AG04450 (cell line): ENCODE results near the gene LPIN1. TPM values are rescaled to one million over a fixed set of nuclear protein-coding genes. Genes with fewer than 3 reads are reported as not detected.

ENCODE experiments used
- CTCF ChIA-PET: fragments of 300-600, 350-600 bp; formaldehyde crosslinking; extraction: SDS; loops from one replicate; lab custom pipeline; 2022; ENCODE audit warnings: antibody characterized with exemption, inconsistent platforms; lab: Charles Lee
- POLR2A ChIA-PET: fragments of 350-600 bp; formaldehyde crosslinking; extraction: SDS; loops from one replicate; lab custom pipeline; 2021; ENCODE audit warnings: antibody characterized with exemption, inconsistent platforms; lab: Yijun Ruan, JAX
- DNase-seq: peaks from one replicate; pipeline ENCODE4 v3.0.0-alpha.2; 2011; ENCODE audit warnings: low read depth, low spot score
- H3K27ac ChIP-seq: one replicate; pipeline ENCODE4 v1.5.1; 2012; ENCODE audit warnings: low read depth, low read length, control low read depth
- H3K27me3 ChIP-seq: one replicate; pipeline ENCODE4 v1.6.0; 2012; ENCODE audit warnings: low read length; ENCODE audit not compliant: control insufficient read depth, insufficient read depth
- H3K4me3 ChIP-seq: 2 replicates; pipeline ENCODE4 v1.5.1; 2011; ENCODE audit warnings: mild to moderate bottlenecking, low read depth, low read length, control low read depth
- H3K9me3 ChIP-seq: 2 replicates; pipeline ENCODE4 v1.5.1; 2012; ENCODE audit warnings: low read length; ENCODE audit not compliant: control insufficient read depth, insufficient read depth
- polyA plus RNA-seq: library from polyadenylated mRNA; depleted of rRNA; stranded (reverse); fragments of >200 nt; gene quantifications from 2 replicates; pipeline ENCODE4 v1.2.3, GENCODE V29; 2011
- TF ChIP-seq, protein P1 (sequence below): IDR thresholded peaks from 2 replicates; pipeline ENCODE4 v1.5.1; 2011; ENCODE audit warnings: low read depth, low read length, control low read depth, inconsistent platforms

Gene LPIN1
- polyA plus RNA-seq, 1 experiment = 40.5 TPM

DNA sequence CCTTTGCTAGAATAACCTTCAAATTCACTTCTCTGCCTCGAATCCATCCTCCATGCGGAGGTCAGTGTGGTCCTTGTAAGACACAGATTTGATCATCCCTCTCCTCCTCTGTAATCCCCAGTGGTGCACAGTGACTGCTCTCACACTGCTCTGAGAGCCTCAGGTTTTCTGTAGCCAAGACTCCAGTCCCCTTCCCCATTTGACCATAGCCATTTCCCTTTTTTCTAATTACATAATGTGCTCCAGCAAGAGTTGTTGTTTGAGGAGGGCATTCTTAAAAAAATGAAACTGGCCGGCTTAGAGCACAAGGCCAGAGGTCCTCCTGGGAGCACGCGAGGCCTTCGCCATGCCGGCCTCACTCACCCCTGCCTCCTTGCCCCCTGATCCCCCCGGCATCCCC, 34.7 kb upstream of the LPIN1 start:
- no peaks in the 10 kb centered on the region; the same call in 1 of the 2 replicates for H3K9me3 ChIP-seq
- H3K4me3 ChIP-seq = no peak overlapping the region
- ChIA-PET CTCF (interaction anchor here (1.0 to 5.5 kb wide), 3 partner anchors 19 to 24 kb away, joined by 4 to 30 read pairs (median 11); no protein-coding TSS in a partner anchor), POLR2A (no interaction called here)
- TF ChIP-seq, protein P1, sequence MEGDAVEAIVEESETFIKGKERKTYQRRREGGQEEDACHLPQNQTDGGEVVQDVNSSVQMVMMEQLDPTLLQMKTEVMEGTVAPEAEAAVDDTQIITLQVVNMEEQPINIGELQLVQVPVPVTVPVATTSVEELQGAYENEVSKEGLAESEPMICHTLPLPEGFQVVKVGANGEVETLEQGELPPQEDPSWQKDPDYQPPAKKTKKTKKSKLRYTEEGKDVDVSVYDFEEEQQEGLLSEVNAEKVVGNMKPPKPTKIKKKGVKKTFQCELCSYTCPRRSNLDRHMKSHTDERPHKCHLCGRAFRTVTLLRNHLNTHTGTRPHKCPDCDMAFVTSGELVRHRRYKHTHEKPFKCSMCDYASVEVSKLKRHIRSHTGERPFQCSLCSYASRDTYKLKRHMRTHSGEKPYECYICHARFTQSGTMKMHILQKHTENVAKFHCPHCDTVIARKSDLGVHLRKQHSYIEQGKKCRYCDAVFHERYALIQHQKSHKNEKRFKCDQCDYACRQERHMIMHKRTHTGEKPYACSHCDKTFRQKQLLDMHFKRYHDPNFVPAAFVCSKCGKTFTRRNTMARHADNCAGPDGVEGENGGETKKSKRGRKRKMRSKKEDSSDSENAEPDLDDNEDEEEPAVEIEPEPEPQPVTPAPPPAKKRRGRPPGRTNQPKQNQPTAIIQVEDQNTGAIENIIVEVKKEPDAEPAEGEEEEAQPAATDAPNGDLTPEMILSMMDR = no peak
- H3K27me3 ChIP-seq = no peaks in the 10 kb centered on the region
- no peak for DNase-seq
- H3K27ac ChIP-seq = no peak overlapping the region

DNA sequence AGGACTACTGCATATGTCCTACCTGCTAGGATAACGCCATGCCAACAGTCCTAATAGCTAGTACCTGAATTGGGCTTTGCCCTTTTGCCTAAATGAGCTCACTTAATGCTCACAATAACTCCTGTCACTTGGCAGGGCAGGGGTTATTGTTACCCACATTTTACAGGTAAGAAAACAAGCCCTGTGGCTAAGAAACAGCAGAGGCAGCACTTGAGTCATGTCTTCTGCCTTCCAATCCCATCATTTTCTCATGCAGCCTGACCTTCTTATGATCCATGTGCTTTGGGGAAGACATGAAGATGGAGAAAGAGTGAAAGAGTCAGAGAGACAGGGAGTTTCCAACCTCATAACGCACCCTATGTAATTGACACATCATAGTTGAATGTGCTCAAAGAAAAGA, 33.6 kb upstream of the LPIN1 start:
- POLR2A ChIA-PET = no interaction called here
- DNase-seq = no peak
- no peak overlapping the region for H3K27ac ChIP-seq
- H3K9me3 ChIP-seq = no peaks in the 10 kb centered on the region; the same call in 1 of the 2 replicates
- TF ChIP-seq, protein P1 = no peak
- CTCF ChIA-PET = interaction anchor here (1.0 to 5.5 kb wide), 3 partner anchors 20 to 25 kb away, joined by 3 to 30 read pairs (median 4); no protein-coding TSS in a partner anchor
- H3K27me3 ChIP-seq = no peaks in the 10 kb centered on the region
- H3K4me3 ChIP-seq = no peak overlapping the region

DNA sequence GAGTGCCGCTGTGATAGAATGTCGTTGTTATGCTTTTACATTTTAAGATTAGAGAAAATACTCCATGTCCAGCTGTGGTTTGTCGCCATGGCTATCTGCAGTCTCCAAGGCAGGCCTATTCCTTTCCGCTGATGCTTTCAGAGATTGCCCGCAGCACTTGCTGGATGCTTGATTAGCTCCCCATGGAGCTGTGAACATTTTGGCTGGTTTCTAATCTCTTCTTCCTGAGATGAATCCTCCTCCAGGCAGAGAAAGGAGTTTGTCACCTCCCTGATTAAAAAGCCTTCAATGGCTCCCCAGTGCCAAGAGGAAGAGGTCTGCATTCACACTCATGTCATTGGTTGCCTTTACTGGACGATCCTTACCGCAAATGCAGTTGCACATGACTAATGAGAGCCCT, 32.6 kb upstream of the LPIN1 start:
- Histone ChIP-seq H3K27me3 (peaks cover 4% of the 10 kb centered on the region), H3K4me3 (no peak overlapping the region), H3K9me3 (no peaks in the 10 kb centered on the region; the same call in 1 of the 2 replicates), H3K27ac (no peak overlapping the region)
- POLR2A ChIA-PET = no interaction called here
- DNase-seq = no peak
- TF ChIP-seq, protein P1 = no peak
- CTCF ChIA-PET = interaction anchor here (1.3 to 5.5 kb wide), 2 partner anchors 21 to 26 kb away, joined by 3 to 30 read pairs; no protein-coding TSS in a partner anchor

DNA sequence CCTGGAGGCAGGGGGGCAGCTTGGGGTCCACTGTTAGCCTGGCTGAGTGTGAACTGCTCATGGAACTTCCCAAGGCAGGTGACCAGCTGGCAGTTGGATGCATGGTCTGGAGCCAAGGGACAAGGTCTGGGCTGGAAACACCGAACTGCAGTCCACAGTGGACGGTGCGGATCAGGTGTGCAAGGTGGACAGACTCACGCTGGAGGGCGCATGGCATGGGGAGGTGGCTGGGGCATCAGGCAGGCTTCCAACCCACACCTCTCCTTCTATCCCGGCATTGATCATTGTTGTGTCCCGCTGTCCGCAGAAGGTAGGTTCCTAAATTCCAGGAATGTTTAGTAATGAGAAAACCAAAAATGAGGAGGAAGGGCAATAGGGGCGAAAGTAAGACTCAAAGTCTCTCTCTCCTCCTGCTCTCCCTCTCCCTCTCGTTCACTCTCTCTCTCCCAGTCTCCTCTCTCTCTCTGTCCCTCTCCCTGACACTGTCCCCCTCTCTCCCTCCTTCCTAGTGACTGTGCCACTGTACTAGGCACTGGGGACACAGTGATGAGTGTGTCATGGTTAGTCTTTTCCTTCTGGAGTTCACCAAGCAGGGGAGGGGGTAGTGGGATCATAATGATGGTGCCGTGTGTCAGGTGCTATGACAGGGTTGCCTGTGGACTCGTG, 30.3 kb upstream of the LPIN1 start:
- no peak overlapping the region for H3K27ac ChIP-seq
- DNase-seq = no peak
- POLR2A ChIA-PET = interaction anchor here (0.6 kb wide), 1 partner anchor 930 kb away, joined by 4 read pairs; no protein-coding TSS in a partner anchor
- TF ChIP-seq, protein P1 = no peak
- H3K27me3 ChIP-seq = peaks cover 18% of the 10 kb centered on the region
- no peaks in the 10 kb centered on the region; the same call in 1 of the 2 replicates for H3K9me3 ChIP-seq
- CTCF ChIA-PET = no interaction called here
- H3K4me3 ChIP-seq = no peak overlapping the region
